Measurements from ENCODE around the gene MSI2.

- no peak for TF ChIP-seq FOXK2 (IDR thresholded peaks at IDR 0.05)
- TF ChIP-seq CTBP1 (IDR thresholded peaks at IDR 0.05; ENCODE audit: borderline replicate concordance), result no peak
- no peak for TF ChIP-seq FOXM1 (IDR thresholded peaks at IDR 0.05; ENCODE audit: borderline replicate concordance)
- no peak for TF ChIP-seq ELF4 (IDR thresholded peaks at IDR 0.05)
- TF ChIP-seq SUZ12 (IDR thresholded peaks at IDR 0.05), result no peak
- no peak for TF ChIP-seq TARDBP (IDR thresholded peaks at IDR 0.05)
Observed at GRCh38 chr17:57454729-57455062, 198.4 kb downstream of the MSI2 start.

All from HEK293T (cell line).